Fibroblast of mammary gland (primary cell): ENCODE results near the gene ATG13.
A peak's percentile ranks its signal among the peaks of the same experiment; 100 is the strongest.

Experiments used
- DNase-seq: peaks from one replicate; pipeline ENCODE4 v3.0.0-alpha.2; 2010; ENCODE audit warnings: low read depth
- H3K4me3 ChIP-seq: 2 replicates; pipeline ENCODE4 v1.5.1; 2011; ENCODE audit warnings: low read depth, mild to moderate bottlenecking, low read length, moderate library complexity; ENCODE audit not compliant: control insufficient read depth
- CTCF ChIP-seq: conservative IDR thresholded peaks from 2 replicates; pipeline ENCODE4 v1.5.1; 2011; ENCODE audit warnings: low read depth, low read length, inconsistent platforms; ENCODE audit not compliant: control insufficient read depth, insufficient read depth

ATG13 gene

GRCh38 chr11:46617972-46618314, 590 bp downstream of the ATG13 start:
- H3K4me3 ChIP-seq, result peak overlapping the region; percentile 100
- no peak for DNase-seq
- TF ChIP-seq CTCF, result no peak

- TF ChIP-seq CTCF, result no peak
- H3K4me3 ChIP-seq, result peak overlapping the region; percentile 16
- no peak for DNase-seq
Observed at GRCh38 chr11:46618837-46619236, 1.5 kb downstream of the ATG13 start.

GRCh38 chr11:46625406-46625805, 8.1 kb downstream of the ATG13 start:
- no peak for DNase-seq
- no peak for TF ChIP-seq CTCF
- H3K4me3 ChIP-seq, result no peak overlapping the region

- H3K4me3 ChIP-seq, result no peak overlapping the region
- DNase-seq, result no peak
- no peak for TF ChIP-seq CTCF
Observed at GRCh38 chr11:46628961-46629360, 11.6 kb downstream of the ATG13 start.

DNA sequence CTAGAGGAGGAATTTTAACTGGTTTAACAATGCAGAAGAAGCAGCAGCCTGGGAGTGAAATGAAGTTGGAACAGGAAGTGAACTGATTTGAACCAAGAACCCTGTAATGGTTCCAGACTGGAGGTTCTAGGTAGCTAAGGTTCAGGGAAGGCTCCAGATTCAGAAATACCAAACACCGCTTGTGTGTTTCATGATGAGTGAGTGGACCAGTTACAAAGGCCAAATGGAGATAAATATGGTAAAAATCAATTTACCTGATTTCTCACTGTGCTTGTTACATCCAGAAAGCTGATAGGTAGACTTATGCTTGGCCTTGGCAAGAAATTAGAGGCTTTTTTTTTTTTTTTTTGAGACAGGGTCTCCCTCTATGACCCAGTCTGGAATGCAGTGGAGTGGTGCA, 12.9 kb downstream of the ATG13 start:
- no peak for DNase-seq
- no peak for TF ChIP-seq CTCF
- no peak overlapping the region for H3K4me3 ChIP-seq

DNA sequence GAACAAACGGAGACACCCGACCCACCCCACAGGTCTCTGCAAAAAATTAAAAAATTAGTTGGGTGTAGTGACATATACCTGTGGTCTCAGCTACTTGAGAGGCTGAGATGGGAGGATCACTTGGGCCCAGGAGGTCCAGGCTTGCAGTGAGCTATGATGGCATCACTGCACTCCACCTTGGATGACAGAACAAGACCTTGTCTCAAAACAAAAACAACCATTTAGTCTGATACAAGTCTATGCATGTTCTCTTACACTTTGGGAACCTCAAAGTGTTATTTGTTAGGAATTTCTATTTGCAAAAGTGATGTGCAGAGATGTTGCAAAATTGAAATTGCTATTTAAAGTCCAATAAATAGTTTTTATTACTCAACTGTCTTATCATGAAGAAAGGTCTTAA, 14.3 kb downstream of the ATG13 start:
- DNase-seq, result no peak
- H3K4me3 ChIP-seq, result no peak overlapping the region
- no peak for TF ChIP-seq CTCF

DNA sequence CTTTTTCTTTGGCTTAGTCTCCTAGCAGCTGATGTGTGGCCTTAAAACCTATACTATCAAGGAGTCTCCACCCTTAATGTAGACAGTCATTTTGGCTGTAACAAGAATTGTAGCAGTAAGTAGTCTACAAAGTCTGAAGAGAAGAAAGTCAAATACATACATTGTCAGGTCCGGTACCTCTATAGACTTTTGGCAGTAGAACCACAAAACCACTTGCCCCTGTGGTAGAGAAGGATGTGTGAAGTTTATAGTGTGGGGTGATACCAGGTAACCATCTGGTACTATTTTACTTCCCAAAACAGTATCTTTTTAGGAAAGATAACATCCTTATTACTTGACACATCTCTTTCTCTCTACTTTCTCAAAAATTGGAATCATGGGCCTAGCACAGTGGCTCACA, 15.1 kb downstream of the ATG13 start:
- no peak overlapping the region for H3K4me3 ChIP-seq
- DNase-seq, result no peak
- TF ChIP-seq CTCF, result no peak
